Activated T-helper 1 cell treated with Interleukin-2 at 50 U/mL for 16 hours (primary cell): Measurements from ENCODE around the gene TMEM132C.

Experiments used
- DNase-seq: peaks from one replicate; pipeline ENCODE4 v3.0.0-alpha.2; 2020; ENCODE audit warnings: low read depth

The TMEM132C gene

DNA sequence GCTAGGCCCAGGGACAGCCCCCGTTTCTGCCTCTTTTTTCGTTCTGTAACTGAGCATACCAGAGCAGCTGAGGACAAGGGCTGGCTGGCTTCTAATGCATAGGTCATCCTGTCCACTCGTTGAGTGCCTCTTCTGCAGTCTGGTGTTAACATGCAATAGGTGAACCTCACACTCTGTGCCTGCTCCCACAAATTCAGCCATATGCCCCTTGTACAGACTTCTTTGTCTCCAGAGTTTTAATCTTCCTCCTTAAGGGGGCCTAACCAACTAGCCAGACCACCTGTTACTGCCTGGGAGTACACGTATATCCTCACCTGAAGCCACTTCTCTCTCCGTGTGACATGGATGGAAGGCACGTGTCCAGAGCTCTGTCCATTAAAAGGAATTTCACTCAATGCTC lies 445.7 kb downstream of the TMEM132C start:
- no peak for DNase-seq

DNA sequence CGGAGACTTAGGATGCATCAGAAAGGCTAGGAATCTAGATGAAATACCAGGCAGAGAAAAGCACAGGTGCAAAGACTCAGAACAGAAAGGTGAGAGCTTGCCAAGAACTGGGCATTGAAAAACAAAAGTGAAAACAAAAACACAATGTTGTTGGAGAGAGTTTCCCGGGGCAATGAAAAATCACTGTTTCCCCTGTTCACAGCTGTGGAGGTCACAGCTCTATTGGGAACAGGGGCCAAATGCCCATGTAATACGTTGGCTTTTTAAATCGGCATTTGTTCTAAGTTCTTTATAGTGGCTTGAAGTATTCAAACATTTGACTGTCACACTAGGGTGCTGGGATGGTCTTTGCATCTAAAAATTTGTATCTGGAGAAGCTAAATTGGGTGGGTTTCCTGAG lies 448.5 kb downstream of the TMEM132C start:
- DNase-seq: no peak

DNA sequence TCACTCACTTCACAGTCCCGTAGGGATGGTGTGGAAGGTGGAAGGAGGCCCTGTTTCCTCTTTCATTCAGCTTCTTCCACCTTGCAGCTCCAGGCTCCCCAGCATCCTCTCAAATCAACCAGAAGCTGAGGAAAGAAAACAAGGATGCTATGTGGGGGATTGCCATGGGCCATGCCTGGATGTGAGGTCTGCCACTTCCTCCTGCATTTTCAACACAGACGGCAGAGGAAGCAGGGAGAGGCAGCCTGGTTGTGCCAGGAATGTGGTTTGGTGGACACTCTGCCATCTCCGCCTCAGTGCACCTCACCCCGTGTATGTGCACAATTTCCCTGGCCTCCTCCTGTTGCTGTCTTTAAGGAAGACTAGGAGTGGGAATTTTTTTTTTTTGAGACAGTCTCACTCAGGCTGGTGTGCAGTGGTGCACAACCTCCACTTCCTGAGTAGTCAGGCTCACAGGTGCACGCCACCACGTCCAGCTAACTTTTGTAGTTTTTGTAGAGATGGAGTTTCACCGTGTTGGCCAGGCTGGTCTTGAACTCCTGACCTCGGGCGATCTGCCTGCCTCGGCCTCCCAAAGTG lies 457.6 kb downstream of the TMEM132C start:
- no peak for DNase-seq

DNA sequence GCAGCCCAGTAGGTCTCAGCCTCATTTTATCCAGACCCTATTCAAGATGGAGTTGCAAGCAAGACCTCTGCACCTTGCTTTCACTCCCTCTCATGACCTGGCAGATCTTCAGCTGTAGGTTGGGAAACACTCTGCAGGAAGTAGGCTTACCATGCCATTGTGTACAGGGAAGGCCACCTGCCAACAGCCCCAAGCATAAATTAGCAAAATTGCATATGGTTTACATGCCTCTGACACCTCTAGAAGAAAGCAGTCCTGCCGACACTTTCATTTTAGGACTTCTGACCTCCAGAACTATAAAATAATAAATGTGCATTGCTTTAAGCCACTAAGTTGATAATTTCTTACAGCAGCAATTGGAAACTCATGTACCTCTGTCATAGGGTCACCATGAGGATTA lies 459.9 kb downstream of the TMEM132C start:
- DNase-seq: no peak

DNA sequence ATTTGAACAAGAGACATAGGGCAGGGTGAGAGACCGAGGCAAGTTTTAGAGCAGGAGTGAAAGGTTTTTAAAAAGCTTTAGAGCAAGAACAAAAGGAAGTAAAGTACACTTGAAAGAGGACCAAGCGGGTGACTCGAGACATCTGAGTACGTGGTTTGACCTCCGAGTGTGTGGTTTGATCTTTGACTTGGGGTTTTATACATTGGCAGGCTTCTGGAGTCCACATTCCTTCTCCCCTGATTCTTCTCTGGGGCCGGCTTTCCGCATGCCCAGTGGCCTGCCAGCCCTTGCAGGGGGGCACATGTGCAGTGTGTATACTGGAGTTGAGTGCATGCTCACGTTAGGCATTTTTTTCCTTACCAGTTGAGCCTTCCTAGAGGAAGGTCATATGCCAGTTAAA lies 460.5 kb downstream of the TMEM132C start:
- no peak for DNase-seq

DNA sequence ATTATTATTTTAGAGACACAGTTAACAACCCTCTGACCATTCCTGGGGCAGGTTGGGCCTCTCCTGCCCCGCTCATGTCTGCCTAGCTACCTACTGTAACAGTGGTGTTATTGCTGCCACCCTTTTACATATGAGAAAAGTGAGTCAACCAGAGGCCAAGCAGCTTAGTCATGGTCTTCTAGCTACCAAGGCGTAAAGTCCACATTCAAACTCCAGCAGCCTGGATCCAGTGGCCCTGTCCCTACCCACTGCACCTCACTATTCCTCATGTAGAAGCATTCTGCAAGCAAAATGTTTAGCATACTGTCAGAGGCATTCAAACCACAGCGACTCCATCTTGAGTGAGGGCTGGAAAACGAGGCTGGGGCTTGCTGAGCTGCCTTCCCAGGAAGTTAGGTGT lies 461.0 kb downstream of the TMEM132C start:
- DNase-seq: no peak

DNA sequence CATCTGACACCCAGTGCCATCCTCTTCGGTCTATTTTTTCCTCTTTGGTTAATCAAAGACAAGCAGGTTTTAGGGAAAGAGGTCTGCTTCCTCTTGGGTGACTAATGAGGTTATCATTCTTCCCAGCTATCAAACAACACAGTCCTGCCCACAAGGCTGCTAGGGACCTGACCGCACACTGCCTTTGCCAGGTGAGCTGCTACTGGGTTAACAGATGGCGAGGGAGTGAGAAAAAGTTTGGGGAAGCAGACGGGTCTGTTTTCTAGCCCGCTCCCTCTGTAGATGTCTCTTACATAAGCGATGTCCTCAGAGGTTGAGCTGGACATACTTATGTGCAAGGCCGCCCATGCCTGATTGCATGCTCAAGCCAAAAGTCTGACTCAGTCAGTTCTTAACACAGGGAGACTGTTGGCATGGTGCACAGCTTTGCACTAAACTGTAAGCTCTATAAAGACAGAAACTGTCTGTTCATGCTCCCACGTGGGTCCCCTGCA lies 462.7 kb downstream of the TMEM132C start:
- no peak for DNase-seq

DNA sequence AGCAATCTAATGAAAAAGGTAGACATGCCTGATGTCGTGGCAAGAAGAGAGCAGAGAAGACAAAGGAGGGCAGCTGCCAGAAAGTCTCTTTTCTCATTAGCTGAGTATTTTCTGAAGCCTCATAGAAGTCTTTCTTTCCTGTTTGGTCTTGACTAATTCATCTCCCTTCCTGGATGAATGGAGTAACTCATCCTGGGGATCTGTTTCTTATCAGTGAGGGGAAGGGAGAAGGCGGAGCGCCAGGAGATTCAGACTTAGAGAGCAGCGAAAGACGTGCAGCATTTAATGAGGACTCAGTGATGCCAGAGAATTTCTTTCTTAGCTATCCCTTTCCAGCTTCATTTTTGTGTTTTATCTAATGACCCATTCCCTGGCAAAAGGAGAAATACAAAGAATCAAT lies 467.4 kb downstream of the TMEM132C start:
- DNase-seq: no peak

DNA sequence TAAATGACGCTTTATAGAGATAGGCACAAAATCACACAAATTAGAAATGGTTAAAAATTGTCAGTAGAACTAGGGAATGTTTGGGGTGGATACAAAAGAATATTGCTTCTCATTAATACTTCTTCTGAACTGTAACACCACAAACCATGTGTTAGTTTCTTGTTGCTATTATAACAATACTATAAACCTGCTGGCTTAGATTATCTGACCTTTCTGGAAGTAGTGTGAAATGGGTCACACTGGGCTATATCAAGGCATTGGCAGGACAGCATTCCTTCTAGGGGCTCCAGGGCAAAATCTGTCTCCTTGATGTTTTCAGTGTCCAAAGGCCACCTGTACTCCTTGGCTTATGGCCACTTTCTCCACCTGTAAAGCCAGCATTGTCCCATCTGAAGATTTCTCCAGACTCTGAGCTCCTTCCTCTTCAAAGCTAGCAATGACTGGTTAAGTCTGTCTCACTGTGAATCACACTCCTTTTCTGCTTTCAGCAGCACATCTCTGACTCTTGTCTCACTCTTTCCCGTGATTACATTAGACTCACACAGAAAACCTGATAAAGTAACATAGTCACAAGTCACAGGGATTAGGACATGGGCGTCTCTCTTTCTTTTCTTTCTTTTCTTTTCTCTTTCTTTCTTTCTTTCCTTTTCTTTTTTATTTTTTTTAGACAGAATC lies 470.5 kb downstream of the TMEM132C start:
- DNase-seq: no peak

DNA sequence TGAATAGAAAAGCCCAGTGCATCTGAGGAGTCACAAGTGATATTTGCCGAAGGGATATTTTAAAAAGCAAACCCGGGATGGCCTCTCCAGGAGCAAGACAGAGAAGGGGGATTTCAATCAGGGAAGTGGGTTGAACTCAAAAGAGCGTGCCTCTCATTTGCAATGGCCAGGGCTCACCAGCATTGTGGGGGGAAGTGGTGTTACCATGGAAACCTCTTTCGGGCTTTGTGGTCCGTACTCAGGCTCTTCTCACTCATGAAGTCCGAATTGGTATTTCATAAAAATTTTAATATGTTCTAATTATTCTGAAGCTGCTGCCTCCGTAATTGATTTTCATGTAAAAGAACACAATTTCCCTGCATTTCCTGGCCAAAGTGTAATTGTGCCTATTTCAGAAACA lies 476.9 kb downstream of the TMEM132C start:
- no peak for DNase-seq

DNA sequence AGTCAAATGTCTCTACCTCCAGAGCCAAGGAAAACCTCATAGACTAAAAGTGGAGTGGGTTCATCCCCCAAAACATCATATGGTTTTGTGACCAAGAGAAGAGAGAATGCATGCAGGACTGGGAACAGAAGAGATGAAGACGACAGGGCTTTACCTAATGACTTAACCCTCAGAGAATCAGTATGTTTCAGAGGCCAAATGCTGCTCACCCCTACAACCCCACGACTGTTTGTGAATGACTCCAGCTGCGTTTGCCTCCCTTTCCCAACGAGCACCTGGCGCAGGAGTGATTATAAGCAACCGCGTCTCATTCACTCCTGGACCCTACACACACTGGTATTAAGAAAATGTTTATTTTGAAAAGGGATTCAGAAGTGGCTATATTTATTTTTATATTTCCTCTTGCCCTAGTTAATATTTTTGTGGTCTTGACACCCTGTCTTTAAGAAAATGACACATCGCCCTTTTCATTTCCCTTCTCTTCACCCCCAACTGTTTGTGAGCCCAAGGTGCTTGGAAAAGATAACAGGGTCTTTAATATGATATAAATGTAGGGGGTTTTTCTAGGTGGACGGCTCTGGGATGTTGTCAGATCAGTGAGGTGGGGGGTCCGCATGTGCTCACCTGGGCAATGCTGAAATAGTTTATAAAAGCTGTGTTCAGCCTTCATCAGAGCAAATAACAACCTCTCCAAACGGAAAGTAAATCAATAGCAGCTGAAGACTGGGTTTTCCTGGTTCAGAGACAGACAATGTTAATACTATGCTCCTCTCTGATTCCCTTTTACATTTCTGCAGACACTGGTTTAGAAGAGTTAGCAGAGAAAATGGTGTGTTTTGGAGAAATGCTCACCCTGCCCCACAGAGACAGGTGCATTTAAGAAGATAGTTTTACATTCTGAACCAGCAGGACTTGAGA lies 479.1 kb downstream of the TMEM132C start:
- no peak for DNase-seq

DNA sequence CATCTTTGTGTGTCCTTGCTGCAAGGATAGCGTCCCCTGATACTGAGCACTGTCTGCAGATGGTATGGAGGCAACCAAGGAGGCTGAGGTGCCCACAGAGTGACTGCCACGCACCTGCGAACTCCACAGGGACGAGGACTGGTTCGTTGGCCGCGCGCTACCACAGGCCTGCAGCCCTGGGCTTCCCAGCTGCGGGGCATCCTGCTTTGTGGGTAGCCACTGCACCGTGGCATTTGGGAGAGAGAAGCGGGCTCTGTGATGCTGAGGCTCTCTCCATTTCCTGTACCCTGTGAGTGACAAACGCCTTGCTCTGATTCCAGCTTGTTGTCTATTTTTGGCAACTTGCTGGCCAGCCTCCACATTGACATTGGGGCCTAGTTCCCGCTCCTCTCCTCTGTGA lies 480.5 kb downstream of the TMEM132C start:
- DNase-seq: no peak

DNA sequence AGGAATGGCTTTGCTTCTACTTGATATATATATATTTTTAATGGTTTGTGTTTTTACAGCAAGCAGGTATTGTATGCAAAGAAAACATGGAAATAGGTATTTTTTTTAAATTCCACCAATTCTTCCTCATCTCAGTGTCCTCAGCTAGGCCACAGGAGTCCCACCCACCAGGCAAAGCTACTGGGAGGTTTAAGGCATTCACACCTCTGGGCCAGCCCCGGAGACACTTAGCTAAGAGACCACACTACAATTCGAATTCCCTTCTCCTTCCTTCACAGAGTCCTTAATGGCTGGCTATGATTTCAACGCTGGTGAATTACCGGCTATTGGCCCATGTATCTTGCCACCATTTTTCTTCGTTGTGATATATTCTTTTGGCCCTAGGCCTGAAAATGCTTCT lies 485.4 kb downstream of the TMEM132C start:
- no peak for DNase-seq

DNA sequence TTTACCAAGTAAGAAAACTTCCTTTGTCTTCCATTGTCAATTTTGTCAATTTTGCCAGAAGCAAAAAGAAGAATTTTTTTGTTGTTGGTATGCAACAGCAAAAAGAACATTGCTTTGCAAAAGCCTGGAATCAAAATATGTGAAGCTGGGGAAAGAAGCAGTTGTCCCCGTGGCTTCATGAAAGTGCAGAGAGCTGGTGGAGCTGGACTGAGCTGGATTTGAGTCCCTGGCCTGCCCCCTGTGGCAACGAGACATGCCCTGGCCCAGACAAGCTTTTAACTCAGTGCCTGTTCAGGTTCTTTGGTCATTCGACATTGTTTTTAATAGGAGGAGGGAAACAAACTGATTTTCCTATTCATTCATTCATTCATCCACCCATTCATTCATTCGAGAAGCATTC lies 486.5 kb downstream of the TMEM132C start:
- no peak for DNase-seq

DNA sequence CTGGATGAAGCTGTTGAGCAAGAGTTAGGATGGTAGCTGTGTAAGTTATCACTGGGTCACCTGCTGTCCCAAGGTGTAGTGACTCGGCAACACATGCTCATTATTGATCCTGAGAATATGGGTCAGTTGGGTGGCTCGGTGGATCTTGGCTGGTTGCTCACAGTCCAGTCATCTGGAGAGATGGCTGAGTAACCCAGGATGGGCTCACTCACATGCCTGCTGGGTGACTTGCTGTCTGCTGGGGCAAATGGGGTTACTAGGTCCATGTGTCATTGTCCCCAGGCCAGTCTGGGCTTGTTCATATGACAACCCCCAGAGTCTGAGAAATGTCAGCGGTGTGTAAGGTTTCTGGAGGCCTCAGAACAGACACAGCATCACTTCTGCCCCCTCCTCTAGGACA lies 487.3 kb downstream of the TMEM132C start:
- no peak for DNase-seq

DNA sequence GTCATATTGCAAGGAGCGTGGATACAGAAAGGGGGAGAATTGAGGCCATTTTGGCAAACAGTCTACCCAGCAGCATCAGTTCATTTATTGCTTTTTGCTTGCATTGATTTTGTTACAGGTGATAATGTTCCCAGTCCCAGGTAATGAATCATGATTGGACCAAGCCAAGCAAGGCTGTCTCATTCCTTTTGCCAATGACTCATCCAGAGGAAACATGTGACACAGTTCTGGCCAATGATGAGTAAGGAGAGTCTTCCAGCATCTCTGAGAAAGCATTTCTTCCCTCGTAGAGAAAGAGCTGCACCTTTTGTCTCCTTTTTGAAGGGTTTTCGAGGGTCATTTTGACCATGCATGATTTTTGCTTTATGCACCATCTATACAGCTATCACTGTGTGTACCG lies 488.6 kb downstream of the TMEM132C start:
- no peak for DNase-seq
